Measurements from ENCODE around the gene DCST2. TPM values are rescaled to one million over a fixed set of nuclear protein-coding genes. Genes with fewer than 3 reads are reported as not detected.

Gene DCST2
- total and polyA plus RNA-seq, 2 of the 8 experiments (the other 6 are each of a cell fraction or from before 2014, with no cell fraction given): 0.43 to 2.1 TPM

- DNase-seq (ENCODE audit: low read depth in 1 of 2, low spot score in 2 of 2): no peak
- no peak overlapping the region for H3K9ac ChIP-seq (replicated peaks in 1 of 4; ENCODE audit: extremely low read depth in 1 of 4, low read depth in 3 of 4, low read length in 3 of 4)
- peaks cover 0 to 15% of the 10 kb centered on the region in 2 experiments; a peak in 2 of 4 replicates for H3K79me2 ChIP-seq (ENCODE audit: control insufficient read depth in 1 of 2, insufficient read depth in 2 of 2, low read length in 2 of 2)
- TF ChIP-seq CTCF (IDR thresholded peaks at IDR 0.05; ENCODE audit: control extremely low read depth in 1 of 3, insufficient read depth in 1 of 3, low read depth in 1 of 3, low read length in 3 of 3): peak in 1 of 3 experiments; percentile 6; a peak in 1 of 4 replicates
- no peak for TF ChIP-seq SAP30 (IDR thresholded peaks at IDR 0.05; ENCODE audit: insufficient read depth, insufficient replicate concordance, low read length)
- H3K18ac ChIP-seq (ENCODE audit: extremely low read depth, low read length): no peak overlapping the region
- no peaks in the 10 kb centered on the region for H3K9me3 ChIP-seq (ENCODE audit: insufficient read depth in 2 of 2, low read depth in 1 of 2, low read length in 1 of 2)
- peaks cover 15% of the 10 kb centered on the region for H3K23me2 ChIP-seq (ENCODE audit: low read depth, low read length)
- H3K56ac ChIP-seq (replicated peaks; ENCODE audit: insufficient read length, low read depth, low read length): no peak overlapping the region
- no peak overlapping the region for H2BK5ac ChIP-seq (ENCODE audit: low read depth, low read length)
- H4K8ac ChIP-seq (ENCODE audit: extremely low read depth, insufficient read depth, low read length): no peak overlapping the region
- ChIA-PET CTCF (ENCODE audit: partially characterized antibody) (interaction anchor here (0.9 to 33.9 kb wide), 9 partner anchors 0 to 111 kb away, joined by 3 to 907 read pairs (median 14); partner anchors contain the start of genes ADAM15, EFNA3, EFNA4 and KRTCAP2), POLR2A (ENCODE audit: partially characterized antibody) (interaction anchor here (0.9 to 3.1 kb wide), 12 partner anchors 10 to 131 kb away, joined by 3 to 21 read pairs (median 4); partner anchors contain the start of genes EFNA3, KRTCAP2 and SHC1)
- H2AK5ac ChIP-seq (ENCODE audit: low read depth, low read length): no peak overlapping the region
- H2BK20ac ChIP-seq (ENCODE audit: low read length): no peak overlapping the region
- H2BK12ac ChIP-seq (ENCODE audit: low read depth, low read length): no peak overlapping the region
- H3K27me3 ChIP-seq (replicated peaks in 1 of 4; ENCODE audit: control insufficient read depth in 3 of 4, extremely low read depth in 1 of 4, insufficient read depth in 3 of 4, low read length in 3 of 4): peaks cover 0 to 4% (median 2%) of the 10 kb centered on the region in 4 experiments; a peak in 3 of 7 replicates
- no peak for FAIRE-seq
- no peak overlapping the region for H4K5ac ChIP-seq (ENCODE audit: insufficient read length, low read depth, low read length)
- H3K36me3 ChIP-seq (ENCODE audit: control insufficient read depth in 2 of 4, insufficient read depth in 4 of 4, low read length in 3 of 4): peaks cover 0 to 12% (median 4%) of the 10 kb centered on the region in 4 experiments; a peak in 5 of 8 replicates
- no peak overlapping the region for H3K4ac ChIP-seq (replicated peaks; ENCODE audit: insufficient read length, low read depth, low read length)
- peaks cover 0 to 25% (median 11%) of the 10 kb centered on the region in 4 experiments; a peak in 6 of 7 replicates for H3K4me1 ChIP-seq (replicated peaks in 1 of 4; ENCODE audit: control insufficient read depth in 3 of 4, insufficient read depth in 4 of 4, low read length in 3 of 4)
- 0 out of 2 replicates have a peak overlapping the region, but pooled peaks have one; percentile 8 for H2BK15ac ChIP-seq (ENCODE audit: low read length)
- H3K79me1 ChIP-seq (ENCODE audit: low read depth, low read length): no peaks in the 10 kb centered on the region
- no peak overlapping the region for H2AFZ ChIP-seq (ENCODE audit: low read length)
- peak overlapping the region; percentile 62 to 68 for H3K4me2 ChIP-seq (ENCODE audit: insufficient read depth in 1 of 2, low read depth in 2 of 2, low read length in 2 of 2)
- H3K4me3 ChIP-seq (ENCODE audit: extremely low read depth in 1 of 4, insufficient read depth in 2 of 4, low read depth in 3 of 4, low read length in 4 of 4): peak overlapping the region in 2 of 4 experiments; percentile 60 to 85; a peak in 5 of 8 replicates
- no peak overlapping the region for H3K14ac ChIP-seq (ENCODE audit: insufficient read length)
- no peak overlapping the region for H3K27ac ChIP-seq (ENCODE audit: low read depth, low read length)
- no peak overlapping the region for H3K23ac ChIP-seq (ENCODE audit: insufficient read length)
- WGBS, 2 experiments (ENCODE audit: extremely low coverage in 1 of 2, insufficient coverage in 1 of 2, insufficient read length in 1 of 2, insufficient replicate concordance in 2 of 2, low coverage in 1 of 2, low lambda C conversion rate in 2 of 2, missing lambda C conversion rate in 1 of 2): 55% methylated on average over 5 of the region's 5 CpGs; no CpG with 5 or more reads in 1 of the 2 experiments
- peaks cover 7 to 20% of the 10 kb centered on the region in 2 experiments for H4K20me1 ChIP-seq (replicated peaks in 1 of 2; ENCODE audit: control insufficient read depth in 1 of 2, insufficient read depth in 2 of 2, low read length in 2 of 2)
- H2BK120ac ChIP-seq (replicated peaks; ENCODE audit: low read depth, low read length): no peak overlapping the region
- no peak overlapping the region for H4K91ac ChIP-seq (replicated peaks; ENCODE audit: insufficient read length, low read length)
Measured at GRCh38 chr1:155064832-155065429, 31.4 kb upstream of the DCST2 start.

Measured in H1 (cell line).